Hepatic stellate cell (primary cell): ENCODE results near the gene TRPM6.

Experiments used
- DNase-seq: peaks from one replicate; pipeline ENCODE4 v3.0.0; 2011; ENCODE audit warnings: low spot score

The TRPM6 gene

DNA sequence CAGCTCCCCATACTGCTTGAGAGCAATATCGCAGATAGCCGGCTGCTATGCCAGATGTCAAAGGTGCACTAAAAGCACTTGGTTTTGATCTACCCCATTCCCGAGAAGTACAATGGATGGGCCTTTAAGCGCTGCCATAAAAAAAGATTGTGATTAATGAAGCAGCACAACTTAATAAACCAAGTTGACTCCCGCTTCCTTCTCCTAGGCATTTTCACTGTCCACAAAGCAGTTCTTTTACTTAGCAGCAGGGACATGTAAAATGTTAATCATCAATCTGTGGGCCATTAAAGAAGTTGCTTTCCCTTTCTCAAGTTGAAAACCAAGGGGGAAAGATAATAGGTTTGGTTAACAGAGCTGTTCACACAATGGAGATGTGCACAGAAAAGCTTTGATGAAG is 176.4 kb downstream of the TRPM6 start:
- no peak for DNase-seq

DNA sequence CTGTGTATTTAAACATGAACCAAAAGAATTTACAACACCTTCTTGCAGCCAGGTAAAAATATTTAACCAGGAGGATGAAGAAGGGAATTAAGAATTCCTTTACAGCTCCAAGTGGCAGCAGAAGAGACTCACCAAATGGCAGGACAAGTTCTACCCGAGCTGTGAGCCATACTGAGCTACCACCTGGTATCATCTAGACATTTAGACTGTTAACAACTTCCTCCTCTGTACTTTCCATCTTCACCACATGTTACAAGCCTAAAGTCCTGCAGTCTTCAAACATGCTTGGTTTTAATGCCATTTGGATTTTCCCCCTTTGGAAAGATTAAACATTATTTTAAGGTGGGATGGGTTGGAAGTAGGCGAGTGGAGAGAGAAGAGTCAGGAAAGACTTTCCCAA is 190.2 kb downstream of the TRPM6 start:
- no peak for DNase-seq

DNA sequence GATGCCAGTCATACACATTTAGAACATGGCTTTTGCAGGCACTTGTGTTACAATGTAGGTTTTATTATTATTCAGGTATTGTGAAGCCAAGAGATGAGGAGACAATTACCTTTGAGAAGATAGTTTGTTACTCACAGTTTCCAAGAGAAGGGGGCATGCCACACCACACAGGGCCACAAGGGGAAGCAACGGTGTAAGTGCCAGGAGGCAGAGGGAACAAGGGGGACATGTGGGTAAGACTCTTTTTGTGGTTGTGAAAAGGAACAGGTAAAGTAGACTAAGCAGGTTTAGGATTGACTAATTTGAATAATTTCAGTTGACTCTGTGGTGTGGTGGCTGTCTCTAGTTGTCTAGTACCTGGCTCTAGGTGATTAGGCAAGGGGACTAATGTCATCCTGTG is 191.2 kb downstream of the TRPM6 start:
- DNase-seq = no peak

DNA sequence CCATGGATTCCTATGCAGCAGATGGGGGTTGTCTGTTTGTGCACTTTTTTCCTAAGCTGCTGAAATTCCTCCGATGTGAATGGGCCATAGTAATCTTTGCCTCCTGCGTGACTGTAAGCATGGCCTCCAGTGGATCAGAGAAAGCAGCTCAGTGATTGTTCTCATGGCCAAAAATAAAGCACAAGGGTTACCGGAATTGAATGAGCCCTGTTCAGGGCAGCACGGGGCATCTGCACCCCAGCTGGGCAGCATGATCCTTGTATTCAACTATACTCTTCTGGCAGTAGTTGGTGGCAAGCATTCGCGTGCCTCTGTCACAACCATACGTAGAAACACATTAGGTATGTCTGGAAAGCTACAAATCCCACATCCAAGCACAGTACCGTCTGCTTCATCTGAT is 196.7 kb downstream of the TRPM6 start:
- DNase-seq = no peak

DNA sequence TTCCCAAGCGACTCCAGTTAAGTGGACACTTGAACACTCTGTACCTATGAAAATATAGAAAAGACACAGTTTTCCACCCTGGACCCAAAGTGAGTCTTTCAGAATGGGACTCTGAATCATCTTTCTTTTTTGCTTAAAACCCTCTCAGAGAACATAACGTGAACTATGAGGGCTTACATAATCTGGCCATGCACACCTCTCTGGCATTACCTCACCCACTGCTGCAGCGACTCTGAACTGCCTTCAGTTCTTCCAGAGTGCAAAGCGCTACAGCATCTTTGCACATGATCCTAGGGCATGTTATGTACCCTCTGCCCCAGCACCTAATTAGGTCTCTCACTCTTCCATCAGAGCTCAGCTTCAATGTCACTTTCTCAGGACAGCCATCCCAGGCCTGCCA is 204.4 kb downstream of the TRPM6 start:
- DNase-seq = no peak

DNA sequence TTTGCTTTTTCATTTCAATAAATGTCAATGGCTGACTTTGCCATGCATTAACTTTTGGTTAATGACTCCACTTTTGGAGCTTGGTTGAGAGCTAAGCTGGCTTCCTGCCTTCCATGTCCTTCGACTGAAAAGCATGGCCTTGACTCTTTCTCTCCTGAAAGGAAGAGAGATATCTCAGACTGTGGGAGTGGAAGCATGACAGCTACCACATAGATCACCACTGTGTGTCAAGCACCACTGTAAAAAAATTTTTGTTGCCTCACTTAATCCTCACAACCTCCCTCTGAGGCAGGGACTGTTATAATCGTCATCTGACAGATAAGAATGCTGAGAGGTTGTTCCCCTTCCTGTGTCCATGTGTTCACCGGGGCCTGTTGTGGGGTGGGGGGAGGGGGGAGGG is 205.8 kb downstream of the TRPM6 start:
- DNase-seq = no peak

DNA sequence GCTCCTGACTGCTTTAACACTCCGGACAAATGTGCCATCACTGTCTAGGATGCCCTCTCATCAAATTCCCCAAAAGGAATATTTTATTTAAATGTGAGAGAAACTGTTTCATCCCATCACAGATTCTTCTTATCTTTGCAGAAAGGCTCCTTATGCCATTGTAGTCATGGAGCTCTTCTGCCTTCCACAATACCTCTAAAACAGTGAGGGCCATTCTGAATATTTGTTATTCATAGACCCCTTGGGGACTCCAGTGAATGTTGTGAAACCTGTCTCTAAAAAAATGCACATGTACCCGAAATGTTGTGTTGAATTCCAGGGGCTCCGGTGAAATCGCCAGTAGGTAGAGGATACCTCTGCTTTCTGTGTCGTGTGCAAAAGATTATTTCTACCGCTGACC is 213.6 kb downstream of the TRPM6 start:
- no peak for DNase-seq
